ENCODE measurements around the gene ACCS. TPM values are rescaled to one million over a fixed set of nuclear protein-coding genes. Genes with fewer than 3 reads are reported as not detected.

ACCS gene
- total RNA-seq, 4 donors from 2014 or later = 17.4 to 54.1 (median 30.1) TPM

DNA sequence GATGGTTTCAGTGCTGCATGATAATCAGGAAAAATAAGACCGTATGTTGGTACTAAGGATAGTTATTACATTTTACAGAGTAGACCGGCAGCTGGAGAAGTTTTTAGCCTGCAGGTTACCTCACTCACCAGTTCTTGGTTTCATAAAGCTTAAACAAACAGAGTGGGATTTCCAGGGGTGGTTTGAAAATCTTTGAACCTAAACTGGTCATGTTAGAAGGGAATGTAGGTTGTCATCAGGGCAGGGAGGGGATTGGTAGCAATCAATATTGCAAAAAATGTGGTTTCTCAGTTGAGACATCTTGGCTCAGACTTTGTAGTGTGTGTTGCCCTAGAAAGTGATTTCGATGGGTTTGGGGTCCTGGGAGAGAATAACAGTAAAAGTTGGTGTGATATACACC lies 46.9 kb downstream of the ACCS start:
- DNase-seq (ENCODE audit: low spot score in 2 of 2) = no peak
- TF ChIP-seq CTCF (IDR thresholded peaks at IDR 0.05) (no peak), POLR2AphosphoS5 (IDR thresholded peaks at IDR 0.05) (no peak), POLR2A (IDR thresholded peaks at IDR 0.05) (no peak), EP300 (IDR thresholded peaks at IDR 0.05) (no peak)
- Histone ChIP-seq H3K27ac (no peak overlapping the region), H3K4me1 (peaks cover 15% of the 10 kb centered on the region), H3K27me3 (no peaks in the 10 kb centered on the region), H3K9me3 (no peaks in the 10 kb centered on the region), H3K36me3 (peaks cover 39% of the 10 kb centered on the region), H3K4me3 (no peak overlapping the region)
- whole genome bisulfite sequencing = 95% methylated on average over 3 of the region's 3 CpGs

- Histone ChIP-seq H3K27me3 (no peaks in the 10 kb centered on the region), H3K36me3 (peaks cover 36% of the 10 kb centered on the region), H3K4me1 (peaks cover 15% of the 10 kb centered on the region), H3K9me3 (no peaks in the 10 kb centered on the region), H3K27ac (no peak overlapping the region), H3K4me3 (no peak overlapping the region)
- WGBS = 93% methylated on average over 3 of the region's 3 CpGs
- TF ChIP-seq POLR2AphosphoS5 (IDR thresholded peaks at IDR 0.05) (no peak), EP300 (IDR thresholded peaks at IDR 0.05) (no peak)
- no peak for DNase-seq (ENCODE audit: low spot score in 2 of 2)
Observed at GRCh38 chr11:44113572-44113971, 47.5 kb downstream of the ACCS start.

DNA sequence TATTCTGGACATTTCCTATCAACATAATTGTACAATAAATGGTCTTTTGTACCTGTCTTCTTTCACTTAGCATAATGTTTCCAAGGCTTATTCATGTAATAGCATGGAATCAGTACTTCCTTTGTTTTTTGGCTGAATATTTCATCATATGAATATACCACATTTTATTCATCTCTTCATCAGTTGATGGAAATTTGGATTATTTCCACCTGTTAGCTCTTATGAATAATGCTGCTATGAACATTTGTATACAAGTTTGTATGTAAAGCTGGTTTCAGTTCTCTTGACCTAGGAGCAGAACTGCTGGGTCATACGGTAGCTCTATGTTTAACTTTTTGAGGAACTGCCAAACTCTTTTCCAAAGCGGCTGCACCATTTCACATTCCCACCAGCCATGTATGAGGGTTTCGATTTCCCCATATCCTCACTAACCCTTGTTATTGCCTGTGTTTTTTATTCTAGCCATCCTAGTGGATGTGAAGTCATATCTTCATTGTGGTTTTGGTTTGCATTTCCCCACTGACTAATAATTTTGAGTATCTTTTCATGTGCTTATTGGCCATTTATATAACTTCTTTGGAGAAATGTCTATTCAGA lies 50.3 kb downstream of the ACCS start:
- no peak overlapping the region for H3K4me3 ChIP-seq
- WGBS = 73% methylated on average over 3 of the region's 3 CpGs
- TF ChIP-seq POLR2AphosphoS5 (IDR thresholded peaks at IDR 0.05) (no peak), EP300 (IDR thresholded peaks at IDR 0.05) (no peak), CTCF (IDR thresholded peaks at IDR 0.05) (no peak)
- no peak for DNase-seq (ENCODE audit: low spot score in 2 of 2)
- H3K9me3 ChIP-seq = no peaks in the 10 kb centered on the region
- no peak overlapping the region for H3K27ac ChIP-seq
- H3K36me3 ChIP-seq = peaks cover 35% of the 10 kb centered on the region
- peaks cover 9% of the 10 kb centered on the region for H3K4me1 ChIP-seq
- H3K27me3 ChIP-seq = no peaks in the 10 kb centered on the region

- Histone ChIP-seq H3K4me1 (no peaks in the 10 kb centered on the region), H3K4me3 (no peak overlapping the region), H3K27me3 (no peaks in the 10 kb centered on the region), H3K27ac (no peak overlapping the region), H3K9me3 (no peaks in the 10 kb centered on the region), H3K36me3 (peaks cover 36% of the 10 kb centered on the region)
- 77% methylated on average over 5 of the region's 5 CpGs for WGBS
- no peak for TF ChIP-seq EP300 (IDR thresholded peaks at IDR 0.05)
- no peak for DNase-seq (ENCODE audit: low spot score in 2 of 2)
Observed at GRCh38 chr11:44120169-44120568, 54.1 kb downstream of the ACCS start.

GRCh38 chr11:44125598-44125997 lies 59.5 kb downstream of the ACCS start:
- peaks cover 73% of the 10 kb centered on the region for H3K36me3 ChIP-seq
- H3K4me1 ChIP-seq = no peaks in the 10 kb centered on the region

GRCh38 chr11:44126304-44126703 lies 60.2 kb downstream of the ACCS start:
- no peak for TF ChIP-seq POLR2A (IDR thresholded peaks at IDR 0.05)
- TF ChIP-seq POLR2AphosphoS5 (IDR thresholded peaks at IDR 0.05) = no peak
- no peak for TF ChIP-seq CTCF (IDR thresholded peaks at IDR 0.05)
- no peak for TF ChIP-seq EP300 (IDR thresholded peaks at IDR 0.05)
- H3K4me1 ChIP-seq = no peaks in the 10 kb centered on the region
- H3K9me3 ChIP-seq = no peaks in the 10 kb centered on the region
- peaks cover 76% of the 10 kb centered on the region for H3K36me3 ChIP-seq
- no peaks in the 10 kb centered on the region for H3K27me3 ChIP-seq
- WGBS = 89% methylated on average over 2 of the region's 2 CpGs
- no peak for DNase-seq (ENCODE audit: low spot score in 2 of 2)
- no peak overlapping the region for H3K4me3 ChIP-seq
- no peak overlapping the region for H3K27ac ChIP-seq

More at GRCh38 chr11:44125598-44125997, 59.5 kb downstream of the ACCS start:
- H3K9me3 ChIP-seq = no peaks in the 10 kb centered on the region
- TF ChIP-seq EP300 (IDR thresholded peaks at IDR 0.05) (no peak), POLR2AphosphoS5 (IDR thresholded peaks at IDR 0.05) (no peak), POLR2A (IDR thresholded peaks at IDR 0.05) (no peak), CTCF (IDR thresholded peaks at IDR 0.05) (no peak)
- 79% methylated on average over 4 of the region's 4 CpGs for WGBS
- DNase-seq (ENCODE audit: low spot score in 2 of 2) = no peak
- no peak overlapping the region for H3K4me3 ChIP-seq
- no peaks in the 10 kb centered on the region for H3K27me3 ChIP-seq
- H3K27ac ChIP-seq = no peak overlapping the region

All from suprapubic skin (tissue), 4 donors.